Measurements from ENCODE around the gene MYL7.

The MYL7 gene

DNA sequence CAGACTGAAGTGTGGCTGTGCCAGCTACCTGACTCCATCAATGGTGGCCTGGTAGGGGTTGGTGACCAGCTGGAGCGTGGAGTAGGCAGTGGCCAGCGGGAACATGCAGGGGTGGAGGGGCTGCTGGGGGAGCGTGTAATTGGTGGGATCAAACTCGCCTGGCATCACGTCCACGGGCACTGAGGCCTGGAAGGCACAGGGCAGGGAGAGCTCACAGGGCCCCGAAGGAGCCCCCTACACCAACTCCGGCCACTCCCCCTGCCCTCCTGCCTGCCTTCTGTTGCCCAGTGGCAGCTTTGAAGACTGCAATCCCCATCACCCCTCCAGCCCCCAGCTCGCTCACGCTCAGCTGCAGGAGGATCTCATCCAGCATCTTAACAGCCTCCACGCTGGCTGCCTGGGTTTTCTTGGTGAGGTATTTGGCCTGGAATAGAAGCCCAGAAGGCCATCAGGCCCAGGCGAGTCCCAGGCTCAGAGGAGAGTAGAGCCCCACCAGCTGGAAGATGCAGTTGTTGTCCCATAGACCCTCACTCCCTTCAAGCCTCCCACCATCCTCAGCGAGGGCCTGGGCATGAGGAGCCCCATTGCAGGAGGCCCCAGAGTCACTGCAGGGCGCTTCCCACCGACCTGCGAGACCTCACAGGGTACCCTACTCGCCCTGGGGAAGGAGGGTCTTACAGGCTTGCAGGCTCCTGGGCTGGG lies 24.9 kb downstream of the MYL7 start:
- DNase-seq: no peak
- no peaks in the 10 kb centered on the region for H3K9me3 ChIP-seq
- TF ChIP-seq, protein P1, sequence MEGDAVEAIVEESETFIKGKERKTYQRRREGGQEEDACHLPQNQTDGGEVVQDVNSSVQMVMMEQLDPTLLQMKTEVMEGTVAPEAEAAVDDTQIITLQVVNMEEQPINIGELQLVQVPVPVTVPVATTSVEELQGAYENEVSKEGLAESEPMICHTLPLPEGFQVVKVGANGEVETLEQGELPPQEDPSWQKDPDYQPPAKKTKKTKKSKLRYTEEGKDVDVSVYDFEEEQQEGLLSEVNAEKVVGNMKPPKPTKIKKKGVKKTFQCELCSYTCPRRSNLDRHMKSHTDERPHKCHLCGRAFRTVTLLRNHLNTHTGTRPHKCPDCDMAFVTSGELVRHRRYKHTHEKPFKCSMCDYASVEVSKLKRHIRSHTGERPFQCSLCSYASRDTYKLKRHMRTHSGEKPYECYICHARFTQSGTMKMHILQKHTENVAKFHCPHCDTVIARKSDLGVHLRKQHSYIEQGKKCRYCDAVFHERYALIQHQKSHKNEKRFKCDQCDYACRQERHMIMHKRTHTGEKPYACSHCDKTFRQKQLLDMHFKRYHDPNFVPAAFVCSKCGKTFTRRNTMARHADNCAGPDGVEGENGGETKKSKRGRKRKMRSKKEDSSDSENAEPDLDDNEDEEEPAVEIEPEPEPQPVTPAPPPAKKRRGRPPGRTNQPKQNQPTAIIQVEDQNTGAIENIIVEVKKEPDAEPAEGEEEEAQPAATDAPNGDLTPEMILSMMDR (IDR thresholded peaks at IDR 0.05; ENCODE audit: low read depth, low read length): no peak
- no peaks in the 10 kb centered on the region for H3K27me3 ChIP-seq
- peaks cover 53% of the 10 kb centered on the region for H3K36me3 ChIP-seq
- no peaks in the 10 kb centered on the region for H3K4me1 ChIP-seq
- no peak overlapping the region for H3K4me3 ChIP-seq (ENCODE audit: low read depth, low read length)

DNA sequence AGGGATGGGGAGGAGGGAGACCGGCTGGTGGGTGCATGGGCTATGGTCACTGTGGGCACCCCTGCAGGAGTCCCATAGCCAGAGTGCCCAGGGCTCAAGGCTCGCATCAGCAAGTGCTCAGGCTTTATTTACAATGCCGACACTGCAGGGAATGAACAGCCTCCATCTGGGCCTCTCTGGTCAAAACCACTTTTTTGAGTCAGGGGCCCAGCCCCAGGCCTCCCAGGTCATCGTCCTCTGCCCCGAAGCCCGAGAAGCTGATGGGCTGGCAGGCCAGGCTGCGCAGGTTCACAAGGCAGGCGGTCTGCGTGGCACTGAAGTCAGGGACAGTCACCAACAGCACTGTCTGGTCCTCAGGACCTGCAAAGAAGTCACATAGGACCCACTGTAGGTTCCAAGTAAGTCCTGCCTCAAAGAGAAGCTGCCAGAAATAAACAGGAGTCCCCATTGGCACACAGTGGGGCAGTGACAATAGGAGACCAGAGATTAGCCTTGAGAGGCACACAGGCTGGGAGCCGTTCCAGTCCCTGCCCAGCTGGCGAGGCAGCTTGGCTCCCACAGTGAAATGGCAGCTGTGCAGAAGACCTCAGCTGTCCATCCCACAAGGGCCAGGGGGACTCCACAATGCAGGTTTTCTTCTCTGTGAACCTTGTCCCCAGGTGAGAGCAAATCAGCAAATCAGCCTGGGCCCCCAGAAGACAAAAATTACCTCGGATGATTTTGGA lies 26.4 kb downstream of the MYL7 start:
- TF ChIP-seq, protein P1 (IDR thresholded peaks at IDR 0.05; ENCODE audit: low read depth, low read length): no peak
- peaks cover 38% of the 10 kb centered on the region for H3K36me3 ChIP-seq
- DNase-seq: no peak
- H3K9me3 ChIP-seq: no peaks in the 10 kb centered on the region
- no peak overlapping the region for H3K4me3 ChIP-seq (ENCODE audit: low read depth, low read length)
- no peaks in the 10 kb centered on the region for H3K27me3 ChIP-seq
- H3K4me1 ChIP-seq: no peaks in the 10 kb centered on the region

DNA sequence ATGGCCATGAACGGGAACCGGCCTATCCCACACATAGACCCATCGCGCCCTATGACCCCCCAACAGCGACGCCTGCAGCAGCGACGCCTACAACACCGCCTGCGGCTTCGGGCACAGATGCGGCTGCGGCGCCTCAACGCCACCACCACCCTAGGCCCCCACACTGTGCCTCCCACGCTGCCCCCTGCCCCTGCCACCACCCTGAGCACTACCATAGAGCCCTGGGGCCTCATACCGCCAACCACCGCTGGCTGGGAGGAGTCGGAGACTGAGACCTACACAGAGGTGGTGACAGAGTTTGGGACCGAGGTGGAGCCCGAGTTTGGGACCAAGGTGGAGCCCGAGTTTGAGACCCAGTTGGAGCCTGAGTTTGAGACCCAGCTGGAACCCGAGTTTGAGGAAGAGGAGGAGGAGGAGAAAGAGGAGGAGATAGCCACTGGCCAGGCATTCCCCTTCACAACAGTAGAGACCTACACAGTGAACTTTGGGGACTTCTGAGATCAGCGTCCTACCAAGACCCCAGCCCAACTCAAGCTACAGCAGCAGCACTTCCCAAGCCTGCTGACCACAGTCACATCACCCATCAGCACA lies 27.3 kb downstream of the MYL7 start:
- peaks cover 32% of the 10 kb centered on the region for H3K36me3 ChIP-seq
- no peak for DNase-seq
- TF ChIP-seq, protein P1 (IDR thresholded peaks at IDR 0.05; ENCODE audit: low read depth, low read length): no peak

DNA sequence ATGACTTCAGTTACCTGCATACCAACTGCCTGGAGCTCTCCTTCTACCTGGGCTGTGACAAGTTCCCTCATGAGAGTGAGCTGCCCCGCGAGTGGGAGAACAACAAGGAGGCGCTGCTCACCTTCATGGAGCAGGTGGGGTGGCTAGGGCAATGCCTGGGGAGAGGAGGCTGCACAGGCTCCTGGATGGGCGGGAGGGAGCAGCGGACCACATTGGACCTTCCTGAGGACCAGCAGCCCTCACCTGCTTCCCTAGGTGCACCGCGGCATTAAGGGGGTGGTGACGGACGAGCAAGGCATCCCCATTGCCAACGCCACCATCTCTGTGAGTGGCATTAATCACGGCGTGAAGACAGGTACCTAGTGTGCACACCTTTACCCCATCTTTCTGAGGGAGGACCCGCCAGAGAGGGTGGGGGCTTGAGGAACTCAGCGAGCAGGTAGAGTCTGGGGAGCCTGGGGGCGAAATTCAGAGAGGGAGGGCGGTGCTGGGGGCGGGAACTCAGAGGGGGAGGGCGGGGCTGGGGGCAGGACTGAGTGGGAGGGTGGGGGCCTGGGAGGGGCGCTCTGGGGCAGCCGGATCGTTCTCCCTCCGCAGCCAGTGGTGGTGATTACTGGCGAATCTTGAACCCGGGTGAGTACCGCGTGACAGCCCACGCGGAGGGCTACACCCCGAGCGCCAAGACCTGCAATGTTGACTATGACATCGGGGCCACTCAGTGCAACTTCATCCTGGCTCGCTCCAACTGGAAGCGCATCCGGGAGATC lies 28.0 kb downstream of the MYL7 start:
- TF ChIP-seq, protein P1 (IDR thresholded peaks at IDR 0.05; ENCODE audit: low read depth, low read length): no peak

More for the DNA sequence above, 27.3 kb downstream of the MYL7 start:
- Histone ChIP-seq H3K9me3 (no peaks in the 10 kb centered on the region), H3K4me1 (no peaks in the 10 kb centered on the region), H3K4me3 (ENCODE audit: low read depth, low read length) (no peak overlapping the region), H3K27me3 (no peaks in the 10 kb centered on the region)

DNA sequence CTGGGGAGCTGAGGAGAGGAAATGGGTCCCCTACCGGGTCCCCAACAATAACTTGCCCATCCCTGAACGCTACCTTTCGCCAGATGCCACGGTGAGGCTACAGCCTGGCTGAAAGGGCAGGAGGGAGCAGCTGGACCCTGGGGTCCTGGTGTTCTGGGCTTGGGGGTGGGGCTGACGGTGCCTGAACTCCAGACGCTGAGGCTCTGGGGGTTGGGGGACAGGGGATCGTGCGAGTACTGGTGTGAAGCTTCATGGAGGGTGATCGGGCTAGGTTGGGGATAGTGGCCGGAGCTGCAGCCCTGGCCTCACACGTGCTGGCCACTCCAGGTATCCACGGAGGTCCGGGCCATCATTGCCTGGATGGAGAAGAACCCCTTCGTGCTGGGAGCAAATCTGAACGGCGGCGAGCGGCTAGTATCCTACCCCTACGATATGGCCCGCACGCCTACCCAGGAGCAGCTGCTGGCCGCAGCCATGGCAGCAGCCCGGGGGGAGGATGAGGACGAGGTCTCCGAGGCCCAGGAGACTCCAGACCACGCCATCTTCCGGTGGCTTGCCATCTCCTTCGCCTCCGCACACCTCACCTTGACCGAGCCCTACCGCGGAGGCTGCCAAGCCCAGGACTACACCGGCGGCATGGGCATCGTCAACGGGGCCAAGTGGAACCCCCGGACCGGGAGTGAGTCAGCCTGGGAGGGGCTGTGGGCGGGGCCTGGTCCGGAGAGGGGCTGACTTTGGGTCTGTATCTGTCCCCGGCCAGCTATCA lies 28.7 kb downstream of the MYL7 start:
- no peak for DNase-seq
- no peak overlapping the region for H3K4me3 ChIP-seq (ENCODE audit: low read depth, low read length)
- no peaks in the 10 kb centered on the region for H3K27me3 ChIP-seq

More for the DNA sequence above, 28.0 kb downstream of the MYL7 start:
- Histone ChIP-seq H3K9me3 (no peaks in the 10 kb centered on the region), H3K4me3 (ENCODE audit: low read depth, low read length) (no peak overlapping the region), H3K27me3 (no peaks in the 10 kb centered on the region), H3K4me1 (no peaks in the 10 kb centered on the region), H3K36me3 (peaks cover 31% of the 10 kb centered on the region)
- DNase-seq: no peak

More for the DNA sequence above, 28.7 kb downstream of the MYL7 start:
- Histone ChIP-seq H3K36me3 (peaks cover 23% of the 10 kb centered on the region), H3K9me3 (no peaks in the 10 kb centered on the region), H3K4me1 (no peaks in the 10 kb centered on the region)
- TF ChIP-seq, protein P1 (IDR thresholded peaks at IDR 0.05; ENCODE audit: low read depth, low read length): no peak
